HepG2 (cell line): ENCODE measurements around the gene TMEM125. TPM values are rescaled to one million over a fixed set of nuclear protein-coding genes. Genes with fewer than 3 reads are reported as not detected.

Experiments used
- FOXA1 ChIP-seq, 2 experiments: fragments of 450-650 bp in 1 of 2; sonication (generic) in 1 of 2; formaldehyde crosslinking in 1 of 2; IDR thresholded peaks; 2 replicates each; pipeline versions ENCODE4 v1.4.0 to v1.6.1; 2016 to 2020; ENCODE audit warnings: missing genetic modification reagents in 1 of 2
- FOXK1 ChIP-seq: sonication (generic); formaldehyde crosslinking; IDR thresholded peaks from 2 replicates; pipeline ENCODE4 v1.4.0; 2020; ENCODE audit warnings: low read depth, missing genetic modification reagents, borderline replicate concordance
- HDAC2 ChIP-seq: sonication (generic); formaldehyde crosslinking; IDR thresholded peaks from 2 replicates; pipeline ENCODE4 v1.4.0; 2020; ENCODE audit warnings: missing genetic modification reagents
- HNF4A ChIP-seq: sonication (generic); formaldehyde crosslinking; IDR thresholded peaks from 2 replicates; pipeline ENCODE4 v1.4.0; 2020; ENCODE audit warnings: missing genetic modification reagents
- KAT7 ChIP-seq: IDR thresholded peaks from 2 replicates; pipeline ENCODE4 v1.6.1; 2018; ENCODE audit warnings: borderline replicate concordance, missing compliant biosample characterization
- KLF15 ChIP-seq: sonication (generic); formaldehyde crosslinking; IDR thresholded peaks from 2 replicates; pipeline ENCODE4 v1.8.1; 2023; ENCODE audit warnings: borderline replicate concordance, mild to moderate bottlenecking, inconsistent platforms, missing genetic modification reagents, mixed read lengths
- MBNL3 ChIP-seq: fragments of 250-450 bp; sonication (Bioruptor Pico); conservative IDR thresholded peaks from 2 replicates; pipeline ENCODE4 v1.8.0; 2022; ENCODE audit warnings: mild to moderate bottlenecking, inconsistent platforms
- MED1 ChIP-seq: sonication (generic); formaldehyde crosslinking; IDR thresholded peaks from 2 replicates; pipeline ENCODE4 v1.4.0; 2020; ENCODE audit warnings: missing genetic modification reagents
- MED13 ChIP-seq: sonication (generic); formaldehyde crosslinking; IDR thresholded peaks from 2 replicates; pipeline ENCODE4 v1.5.0; 2020; ENCODE audit warnings: missing genetic modification reagents
- NR2F6 ChIP-seq, 2 experiments: IDR thresholded peaks; 2 replicates each; pipeline ENCODE4 v1.6.1; 2016; ENCODE audit warnings: antibody characterized with exemption in 1 of 2, mild to moderate bottlenecking in 1 of 2
- SMAD3 ChIP-seq: sonication (generic); formaldehyde crosslinking; IDR thresholded peaks from 2 replicates; pipeline ENCODE4 v1.4.0; 2020; ENCODE audit warnings: missing genetic modification reagents
- ZFP82 ChIP-seq: sonication (generic); formaldehyde crosslinking; IDR thresholded peaks from 2 replicates; pipeline ENCODE4 v1.5.1; 2020; ENCODE audit warnings: mild to moderate bottlenecking, missing genetic modification reagents, borderline replicate concordance
- ZMYM2 ChIP-seq: sonication (generic); formaldehyde crosslinking; IDR thresholded peaks from 2 replicates; pipeline ENCODE4 v1.8.0; 2022; ENCODE audit warnings: mild to moderate bottlenecking, missing genetic modification reagents
- polyA plus RNA-seq, 8 experiments: library from polyadenylated mRNA; depleted of rRNA in 3 of 8; stranded (reverse) in 7 of 8; unstranded in 1 of 8; fragments of >200 nt; fragmentation: Illumina TruSeq in 4 of 8; extraction: Trizol in 4 of 8; gene quantifications; 2 replicates each; pipeline versions ENCODE4 v1.2.1 to v1.2.3, GENCODE V29; 2011 to 2016; ENCODE audit warnings: low read depth in 4 of 8, missing spikeins in 1 of 8, mixed read lengths in 1 of 8; ENCODE audit not compliant: insufficient read depth in 1 of 8
- total RNA-seq, 5 experiments: library from RNA; depleted of rRNA; stranded (reverse); fragments of >200 nt; fragmentation: Illumina TruSeq; extraction: Trizol; gene quantifications; 2 replicates each; pipeline ENCODE4 v1.2.3, GENCODE V29; 2016; ENCODE audit warnings: low read depth in 1 of 5
- TF ChIP-seq, protein P1 (sequence below): IDR thresholded peaks from 2 replicates; pipeline ENCODE4 v1.6.1; 2016
- TF ChIP-seq, protein P2 (sequence below): sonication (generic); formaldehyde crosslinking; IDR thresholded peaks from 2 replicates; pipeline ENCODE4 v1.8.1; 2023; ENCODE audit warnings: mild to moderate bottlenecking, missing genetic modification reagents
- TF ChIP-seq, protein P3 (sequence below): sonication (generic); formaldehyde crosslinking; IDR thresholded peaks from 2 replicates; pipeline ENCODE4 v1.5.1; 2020; ENCODE audit warnings: mild to moderate bottlenecking, missing genetic modification reagents, moderate library complexity
- TF ChIP-seq, protein P4 (sequence below): sonication (generic); formaldehyde crosslinking; IDR thresholded peaks from 2 replicates; pipeline ENCODE4 v1.8.1; 2022; ENCODE audit warnings: mild to moderate bottlenecking, missing genetic modification reagents
- TF ChIP-seq, protein P5 (sequence below): IDR thresholded peaks from 2 replicates; pipeline ENCODE4 v1.6.1; 2016; ENCODE audit warnings: control low read depth
- TF ChIP-seq, protein P6 (sequence below): sonication (generic); formaldehyde crosslinking; IDR thresholded peaks from 2 replicates; pipeline ENCODE4; 2020; ENCODE audit warnings: missing genetic modification reagents, mild to moderate bottlenecking, borderline replicate concordance

Gene TMEM125
- total and polyA plus RNA-seq, 2 of the 13 experiments (the other 11 are each of a cell fraction or from before 2014, with no cell fraction given), result 0.03 TPM; not detected in 1

DNA sequence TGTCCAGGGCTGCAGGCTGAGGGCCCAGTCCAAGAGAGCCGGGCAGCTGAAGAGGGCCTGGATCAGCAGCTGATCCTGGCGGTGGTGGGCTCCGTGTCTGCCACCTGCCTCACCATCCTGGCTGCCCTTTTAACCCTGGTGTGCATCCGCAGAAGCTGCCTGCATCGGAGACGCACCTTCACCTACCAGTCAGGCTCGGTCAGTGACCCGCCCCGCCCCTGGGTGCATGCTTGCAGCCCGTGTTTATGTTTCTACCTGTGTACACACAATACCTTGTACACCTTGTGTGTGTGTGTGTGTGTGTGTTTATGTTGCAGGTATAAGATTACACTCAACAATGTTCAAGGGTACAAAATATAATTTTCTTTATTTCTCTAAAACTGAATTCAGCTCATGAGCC lies 44.0 kb downstream of the TMEM125 start (continued):
- TF ChIP-seq, protein P1, sequence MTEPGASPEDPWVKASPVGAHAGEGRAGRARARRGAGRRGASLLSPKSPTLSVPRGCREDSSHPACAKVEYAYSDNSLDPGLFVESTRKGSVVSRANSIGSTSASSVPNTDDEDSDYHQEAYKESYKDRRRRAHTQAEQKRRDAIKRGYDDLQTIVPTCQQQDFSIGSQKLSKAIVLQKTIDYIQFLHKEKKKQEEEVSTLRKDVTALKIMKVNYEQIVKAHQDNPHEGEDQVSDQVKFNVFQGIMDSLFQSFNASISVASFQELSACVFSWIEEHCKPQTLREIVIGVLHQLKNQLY (CRISPR knock-in tag), result peak; percentile 84
- TF ChIP-seq FOXK1 (CRISPR knock-in tag) (peak; percentile 68; the same call in 1 of the 2 replicates), ZFP82 (CRISPR knock-in tag) (no peak), HNF4A (CRISPR knock-in tag) (no peak), ZMYM2 (CRISPR knock-in tag) (no peak), NR2F6 (IDR thresholded peaks at IDR 0.05) (peak; percentile 48), NR2F6 (CRISPR knock-in tag; IDR thresholded peaks at IDR 0.05) (peak; percentile 63; the same call in 1 of the 2 replicates), FOXA1 (IDR thresholded peaks at IDR 0.05) (no peak), FOXA1 (CRISPR knock-in tag; IDR thresholded peaks at IDR 0.05) (peak; percentile 66), HDAC2 (CRISPR knock-in tag) (no peak), KAT7 (no peak), MED13 (CRISPR knock-in tag) (no peak), SMAD3 (CRISPR knock-in tag) (no peak), MBNL3 (no peak), KLF15 (no peak), MED1 (CRISPR knock-in tag) (0 out of 2 replicates have a peak, but pooled peaks have one; percentile 23)
- TF ChIP-seq, protein P2, sequence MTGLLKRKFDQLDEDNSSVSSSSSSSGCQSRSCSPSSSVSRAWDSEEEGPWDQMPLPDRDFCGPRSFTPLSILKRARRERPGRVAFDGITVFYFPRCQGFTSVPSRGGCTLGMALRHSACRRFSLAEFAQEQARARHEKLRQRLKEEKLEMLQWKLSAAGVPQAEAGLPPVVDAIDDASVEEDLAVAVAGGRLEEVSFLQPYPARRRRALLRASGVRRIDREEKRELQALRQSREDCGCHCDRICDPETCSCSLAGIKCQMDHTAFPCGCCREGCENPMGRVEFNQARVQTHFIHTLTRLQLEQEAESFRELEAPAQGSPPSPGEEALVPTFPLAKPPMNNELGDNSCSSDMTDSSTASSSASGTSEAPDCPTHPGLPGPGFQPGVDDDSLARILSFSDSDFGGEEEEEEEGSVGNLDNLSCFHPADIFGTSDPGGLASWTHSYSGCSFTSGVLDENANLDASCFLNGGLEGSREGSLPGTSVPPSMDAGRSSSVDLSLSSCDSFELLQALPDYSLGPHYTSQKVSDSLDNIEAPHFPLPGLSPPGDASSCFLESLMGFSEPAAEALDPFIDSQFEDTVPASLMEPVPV (CRISPR knock-in tag), result no peak
- TF ChIP-seq, protein P3, sequence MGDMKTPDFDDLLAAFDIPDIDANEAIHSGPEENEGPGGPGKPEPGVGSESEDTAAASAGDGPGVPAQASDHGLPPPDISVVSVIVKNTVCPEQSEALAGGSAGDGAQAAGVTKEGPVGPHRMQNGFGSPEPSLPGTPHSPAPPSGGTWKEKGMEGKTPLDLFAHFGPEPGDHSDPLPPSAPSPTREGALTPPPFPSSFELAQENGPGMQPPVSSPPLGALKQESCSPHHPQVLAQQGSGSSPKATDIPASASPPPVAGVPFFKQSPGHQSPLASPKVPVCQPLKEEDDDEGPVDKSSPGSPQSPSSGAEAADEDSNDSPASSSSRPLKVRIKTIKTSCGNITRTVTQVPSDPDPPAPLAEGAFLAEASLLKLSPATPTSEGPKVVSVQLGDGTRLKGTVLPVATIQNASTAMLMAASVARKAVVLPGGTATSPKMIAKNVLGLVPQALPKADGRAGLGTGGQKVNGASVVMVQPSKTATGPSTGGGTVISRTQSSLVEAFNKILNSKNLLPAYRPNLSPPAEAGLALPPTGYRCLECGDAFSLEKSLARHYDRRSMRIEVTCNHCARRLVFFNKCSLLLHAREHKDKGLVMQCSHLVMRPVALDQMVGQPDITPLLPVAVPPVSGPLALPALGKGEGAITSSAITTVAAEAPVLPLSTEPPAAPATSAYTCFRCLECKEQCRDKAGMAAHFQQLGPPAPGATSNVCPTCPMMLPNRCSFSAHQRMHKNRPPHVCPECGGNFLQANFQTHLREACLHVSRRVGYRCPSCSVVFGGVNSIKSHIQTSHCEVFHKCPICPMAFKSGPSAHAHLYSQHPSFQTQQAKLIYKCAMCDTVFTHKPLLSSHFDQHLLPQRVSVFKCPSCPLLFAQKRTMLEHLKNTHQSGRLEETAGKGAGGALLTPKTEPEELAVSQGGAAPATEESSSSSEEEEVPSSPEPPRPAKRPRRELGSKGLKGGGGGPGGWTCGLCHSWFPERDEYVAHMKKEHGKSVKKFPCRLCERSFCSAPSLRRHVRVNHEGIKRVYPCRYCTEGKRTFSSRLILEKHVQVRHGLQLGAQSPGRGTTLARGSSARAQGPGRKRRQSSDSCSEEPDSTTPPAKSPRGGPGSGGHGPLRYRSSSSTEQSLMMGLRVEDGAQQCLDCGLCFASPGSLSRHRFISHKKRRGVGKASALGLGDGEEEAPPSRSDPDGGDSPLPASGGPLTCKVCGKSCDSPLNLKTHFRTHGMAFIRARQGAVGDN (CRISPR knock-in tag), result peak; percentile 24; the same call in 1 of the 2 replicates
- TF ChIP-seq, protein P4, sequence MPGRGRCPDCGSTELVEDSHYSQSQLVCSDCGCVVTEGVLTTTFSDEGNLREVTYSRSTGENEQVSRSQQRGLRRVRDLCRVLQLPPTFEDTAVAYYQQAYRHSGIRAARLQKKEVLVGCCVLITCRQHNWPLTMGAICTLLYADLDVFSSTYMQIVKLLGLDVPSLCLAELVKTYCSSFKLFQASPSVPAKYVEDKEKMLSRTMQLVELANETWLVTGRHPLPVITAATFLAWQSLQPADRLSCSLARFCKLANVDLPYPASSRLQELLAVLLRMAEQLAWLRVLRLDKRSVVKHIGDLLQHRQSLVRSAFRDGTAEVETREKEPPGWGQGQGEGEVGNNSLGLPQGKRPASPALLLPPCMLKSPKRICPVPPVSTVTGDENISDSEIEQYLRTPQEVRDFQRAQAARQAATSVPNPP (CRISPR knock-in tag), result no peak
- TF ChIP-seq, protein P5, sequence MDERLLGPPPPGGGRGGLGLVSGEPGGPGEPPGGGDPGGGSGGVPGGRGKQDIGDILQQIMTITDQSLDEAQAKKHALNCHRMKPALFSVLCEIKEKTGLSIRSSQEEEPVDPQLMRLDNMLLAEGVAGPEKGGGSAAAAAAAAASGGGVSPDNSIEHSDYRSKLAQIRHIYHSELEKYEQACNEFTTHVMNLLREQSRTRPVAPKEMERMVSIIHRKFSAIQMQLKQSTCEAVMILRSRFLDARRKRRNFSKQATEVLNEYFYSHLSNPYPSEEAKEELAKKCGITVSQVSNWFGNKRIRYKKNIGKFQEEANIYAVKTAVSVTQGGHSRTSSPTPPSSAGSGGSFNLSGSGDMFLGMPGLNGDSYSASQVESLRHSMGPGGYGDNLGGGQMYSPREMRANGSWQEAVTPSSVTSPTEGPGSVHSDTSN, result no peak
- TF ChIP-seq, protein P6, sequence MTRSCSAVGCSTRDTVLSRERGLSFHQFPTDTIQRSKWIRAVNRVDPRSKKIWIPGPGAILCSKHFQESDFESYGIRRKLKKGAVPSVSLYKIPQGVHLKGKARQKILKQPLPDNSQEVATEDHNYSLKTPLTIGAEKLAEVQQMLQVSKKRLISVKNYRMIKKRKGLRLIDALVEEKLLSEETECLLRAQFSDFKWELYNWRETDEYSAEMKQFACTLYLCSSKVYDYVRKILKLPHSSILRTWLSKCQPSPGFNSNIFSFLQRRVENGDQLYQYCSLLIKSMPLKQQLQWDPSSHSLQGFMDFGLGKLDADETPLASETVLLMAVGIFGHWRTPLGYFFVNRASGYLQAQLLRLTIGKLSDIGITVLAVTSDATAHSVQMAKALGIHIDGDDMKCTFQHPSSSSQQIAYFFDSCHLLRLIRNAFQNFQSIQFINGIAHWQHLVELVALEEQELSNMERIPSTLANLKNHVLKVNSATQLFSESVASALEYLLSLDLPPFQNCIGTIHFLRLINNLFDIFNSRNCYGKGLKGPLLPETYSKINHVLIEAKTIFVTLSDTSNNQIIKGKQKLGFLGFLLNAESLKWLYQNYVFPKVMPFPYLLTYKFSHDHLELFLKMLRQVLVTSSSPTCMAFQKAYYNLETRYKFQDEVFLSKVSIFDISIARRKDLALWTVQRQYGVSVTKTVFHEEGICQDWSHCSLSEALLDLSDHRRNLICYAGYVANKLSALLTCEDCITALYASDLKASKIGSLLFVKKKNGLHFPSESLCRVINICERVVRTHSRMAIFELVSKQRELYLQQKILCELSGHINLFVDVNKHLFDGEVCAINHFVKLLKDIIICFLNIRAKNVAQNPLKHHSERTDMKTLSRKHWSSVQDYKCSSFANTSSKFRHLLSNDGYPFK (CRISPR knock-in tag), result no peak
